HG02763 (cell line): ENCODE data around the gene ELMOD2.
A peak's percentile ranks its signal among the peaks of the same experiment; 100 is the strongest.
"Not testable (repeated sequence)": the region's sequence is repeated elsewhere in the genome, so short reads cannot be mapped to it uniquely, and the experiment has no call there.

ENCODE experiments used
- ATAC-seq: cut with Tn5 transposase; IDR thresholded peaks from one replicate; pipeline ENCODE4 v1.9.1; 2021; ENCODE audit warnings: mild to moderate bottlenecking, moderate library complexity; ENCODE audit not compliant: unreplicated experiment

ELMOD2 gene, protein sequence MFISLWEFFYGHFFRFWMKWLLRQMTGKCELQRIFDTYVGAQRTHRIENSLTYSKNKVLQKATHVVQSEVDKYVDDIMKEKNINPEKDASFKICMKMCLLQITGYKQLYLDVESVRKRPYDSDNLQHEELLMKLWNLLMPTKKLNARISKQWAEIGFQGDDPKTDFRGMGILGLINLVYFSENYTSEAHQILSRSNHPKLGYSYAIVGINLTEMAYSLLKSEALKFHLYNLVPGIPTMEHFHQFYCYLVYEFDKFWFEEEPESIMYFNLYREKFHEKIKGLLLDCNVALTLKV

DNA sequence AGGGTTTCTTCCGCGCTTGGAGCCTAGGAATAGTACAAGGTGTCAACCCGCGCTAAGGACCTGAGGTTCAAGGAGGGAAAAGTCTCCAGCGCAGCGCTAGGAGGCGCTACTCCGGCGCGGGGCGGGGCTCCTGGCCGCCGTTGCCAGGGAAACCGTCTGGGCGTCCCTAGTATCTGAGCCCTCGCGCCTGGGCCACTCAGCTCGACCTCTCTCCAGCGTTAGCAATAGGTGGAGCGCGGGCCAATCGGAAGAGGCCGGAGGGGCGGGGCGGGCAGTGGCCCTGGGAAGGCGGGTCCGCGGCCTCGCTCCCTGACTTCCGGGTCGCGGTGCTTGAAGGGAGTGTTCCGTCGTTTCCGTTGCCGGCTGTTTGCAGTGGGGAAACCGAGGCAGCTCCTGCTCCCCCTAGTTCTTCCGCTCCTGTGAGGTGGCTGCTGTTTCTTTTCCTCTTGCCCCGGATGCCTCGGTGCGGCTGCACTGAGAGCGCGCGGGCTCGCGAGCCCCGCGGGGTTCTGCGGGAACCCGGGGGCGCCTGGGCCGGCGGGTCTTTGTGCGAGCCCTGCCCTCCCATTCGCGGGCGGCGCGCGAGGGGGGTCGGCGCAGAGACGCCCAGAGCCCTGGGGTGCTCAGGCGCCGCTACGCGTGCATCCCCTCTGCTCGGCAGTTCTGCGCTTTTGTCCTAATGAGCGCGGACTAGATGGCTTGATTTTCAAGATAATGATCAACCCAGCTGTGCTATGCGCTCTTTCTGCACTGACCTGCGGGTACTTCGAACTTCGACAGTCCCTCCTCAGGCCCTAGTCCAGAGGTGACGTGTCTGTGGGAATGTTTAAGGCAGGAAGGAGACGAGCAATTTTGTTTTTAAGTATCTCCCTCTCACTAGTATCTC is at the start of gene ELMOD2:
Gene ELMOD2 (plus strand): TSS at position 312 of the 886 bp plus-strand sequence. CDS start 1,261 bp downstream, outside the sequence.
- ATAC-seq = peak; percentile 100

DNA sequence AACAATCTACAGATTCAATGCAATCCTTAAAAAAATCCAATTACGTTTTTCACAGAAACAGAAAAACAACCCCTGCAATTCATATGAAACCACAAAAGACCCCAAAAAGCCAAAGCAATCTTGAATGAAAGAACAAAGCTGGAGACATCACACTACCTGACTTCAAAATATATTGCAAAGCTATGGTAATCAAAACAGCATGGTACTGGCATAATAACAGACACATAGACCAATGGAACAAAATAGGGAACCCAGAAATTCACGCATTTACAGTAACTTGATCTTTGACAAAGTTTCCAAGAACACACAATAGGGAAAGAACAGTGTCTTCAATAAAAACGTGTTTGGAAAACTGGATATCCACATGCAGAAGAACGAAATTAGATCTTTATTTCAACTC is 40.5 kb upstream of the ELMOD2 start:
- no peak for ATAC-seq

DNA sequence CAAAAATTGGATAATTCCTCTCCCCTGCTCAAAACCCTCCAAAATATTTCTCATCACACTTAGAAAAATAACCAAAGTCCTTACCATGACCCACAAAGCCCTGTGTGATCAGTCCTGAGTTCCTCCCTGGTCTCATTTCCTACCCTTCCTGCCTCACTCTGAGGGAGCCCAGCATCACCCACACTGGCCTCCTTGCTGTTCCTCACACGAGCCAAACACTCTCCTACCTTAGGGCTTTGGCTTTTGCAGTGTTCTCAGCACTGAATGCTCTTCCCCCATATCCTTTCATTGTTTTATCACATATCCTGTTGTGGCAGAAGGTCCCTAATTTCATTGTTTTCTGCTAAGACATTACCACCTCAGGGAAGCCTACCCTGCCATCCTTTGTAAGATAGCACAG is 38.0 kb upstream of the ELMOD2 start:
- ATAC-seq = no peak

DNA sequence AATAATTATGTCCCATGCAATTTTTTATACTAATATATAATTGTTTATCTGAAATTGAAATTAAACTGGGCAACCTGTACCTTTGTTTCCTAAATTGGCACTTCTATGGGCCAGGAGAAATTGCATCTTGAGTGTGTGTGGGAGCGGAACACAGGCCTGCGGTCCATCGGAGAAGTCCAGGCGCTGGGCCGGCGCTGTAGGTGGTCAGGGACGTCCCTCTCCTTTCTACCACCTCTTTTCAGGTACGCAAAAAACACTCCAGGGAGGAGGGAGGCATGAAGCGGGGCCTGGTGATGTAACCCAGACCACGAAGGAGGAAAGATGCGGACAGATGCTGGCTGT is 26.6 kb upstream of the ELMOD2 start:
- ATAC-seq = no peak

DNA sequence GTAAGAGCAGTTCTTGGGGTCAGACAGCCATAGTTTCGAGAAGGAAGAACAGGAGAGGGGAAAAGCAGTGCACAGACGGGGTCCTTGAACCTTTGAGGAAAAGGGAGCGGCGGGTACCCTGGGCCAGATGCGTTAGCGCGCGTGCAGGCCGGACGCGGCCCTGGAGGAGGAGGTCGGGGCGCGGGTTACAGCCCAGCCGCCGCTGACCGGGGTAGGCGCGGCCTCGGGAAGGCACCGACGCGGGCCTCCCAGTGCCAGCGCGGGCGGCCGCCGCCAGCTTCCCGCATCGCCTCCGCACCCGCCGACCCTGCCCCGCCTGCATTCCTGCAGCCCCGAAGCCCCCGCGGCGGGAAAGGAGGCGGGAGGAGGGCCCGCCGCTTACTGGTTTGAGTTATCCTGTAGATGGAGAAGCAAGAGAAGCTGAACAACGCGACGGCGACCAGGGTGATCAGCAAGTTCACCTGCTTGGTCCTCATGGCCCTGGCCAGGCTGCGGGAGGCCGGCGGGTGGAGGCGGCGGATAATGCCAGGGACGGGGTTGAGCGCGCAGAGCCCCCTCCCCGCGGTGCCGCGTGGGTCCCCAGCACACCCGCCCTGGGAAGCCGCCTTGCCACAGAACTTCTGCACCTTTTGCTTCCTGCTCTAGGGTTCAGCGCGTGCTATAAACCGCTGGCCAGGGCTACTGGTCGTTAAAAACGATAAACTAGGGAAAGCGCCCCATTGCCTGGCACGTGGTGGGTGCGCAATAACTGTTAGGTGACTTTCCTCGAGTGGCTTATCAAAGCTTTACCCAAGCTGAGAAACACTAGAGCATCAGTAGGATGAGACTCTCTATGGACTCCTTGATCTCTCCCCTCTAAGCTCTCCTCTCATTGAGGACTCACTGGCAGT is 26.0 kb upstream of the ELMOD2 start, which contains the start of gene MGAT4D:
Gene MGAT4D (minus strand): TSS at position 547 of the 890 bp plus-strand sequence. CDS start 71 bp downstream, at position 476.
- ATAC-seq = no peak

DNA sequence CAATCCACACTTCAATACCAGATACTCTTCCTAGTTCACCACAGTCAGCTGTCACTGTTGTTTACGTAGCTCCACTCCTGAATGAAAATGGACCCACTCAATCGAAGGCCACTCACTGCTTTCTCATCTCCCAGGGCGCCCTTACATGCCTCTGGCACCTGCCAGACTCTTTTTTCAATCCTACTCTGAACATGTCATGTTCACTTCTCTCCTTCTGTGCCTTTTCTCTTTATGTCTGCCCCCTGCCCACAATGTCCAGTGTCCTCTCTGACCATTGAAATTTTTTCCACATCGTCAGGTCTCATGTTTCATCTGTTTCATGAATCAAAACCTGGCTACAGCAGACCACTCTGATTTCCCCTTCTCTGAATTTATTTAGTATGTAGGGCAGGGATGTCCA is 24.6 kb upstream of the ELMOD2 start:
- no peak for ATAC-seq

DNA sequence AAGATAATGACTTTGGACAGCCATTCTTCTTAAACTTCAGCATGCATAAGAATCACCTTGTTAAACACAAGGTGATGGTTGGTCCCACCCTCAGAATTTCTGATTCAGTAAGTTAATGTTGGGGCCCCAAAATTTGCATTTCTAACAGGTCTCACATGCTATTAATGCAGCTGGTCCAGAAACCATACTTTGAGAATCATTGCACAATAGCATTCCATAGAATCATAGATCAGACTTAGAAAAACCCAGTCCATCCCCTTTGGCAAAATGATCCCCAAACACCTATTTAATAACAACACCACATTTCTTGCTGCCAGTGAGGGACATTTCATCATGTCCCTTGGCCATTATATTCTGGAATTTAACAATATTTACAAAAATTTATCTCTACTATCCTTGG is 19.7 kb upstream of the ELMOD2 start:
- no peak for ATAC-seq

DNA sequence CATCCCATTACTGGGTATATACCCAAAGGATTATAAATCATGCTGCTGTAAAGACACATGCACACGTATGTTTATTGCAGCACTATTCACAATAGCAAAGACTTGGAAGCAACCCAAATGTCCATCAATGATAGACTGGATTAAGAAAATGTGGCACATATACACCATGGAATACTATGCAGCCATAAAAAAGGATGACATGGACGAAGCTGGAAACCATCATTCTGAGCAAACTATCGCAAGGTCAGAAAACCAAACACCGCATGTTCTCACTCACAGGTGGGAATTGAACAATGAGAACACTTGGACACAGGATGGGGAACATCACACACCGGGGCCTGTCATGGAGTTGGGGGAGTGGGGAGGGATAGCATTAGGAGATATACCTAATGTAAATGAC is 10.2 kb upstream of the ELMOD2 start:
- not testable (repeated sequence) for ATAC-seq

DNA sequence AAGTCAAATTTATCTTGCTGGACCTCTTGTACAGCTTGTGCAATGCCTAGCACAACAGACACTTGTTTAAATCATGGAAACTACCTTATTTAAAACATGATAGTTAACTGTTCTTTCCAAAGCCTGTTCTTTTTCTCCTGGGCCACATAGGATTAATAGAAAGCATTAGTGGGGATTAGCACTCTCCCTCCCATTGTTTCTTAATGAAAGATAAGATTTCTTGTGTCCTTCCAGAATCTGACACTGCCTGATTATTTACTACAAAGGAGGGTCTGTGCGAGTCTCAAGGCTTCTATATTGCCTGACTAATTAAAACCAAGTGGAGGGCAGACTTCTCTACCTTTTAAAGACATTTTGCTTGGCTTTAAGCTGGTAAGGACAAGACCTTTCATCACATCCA is 8.5 kb upstream of the ELMOD2 start:
- no peak for ATAC-seq

DNA sequence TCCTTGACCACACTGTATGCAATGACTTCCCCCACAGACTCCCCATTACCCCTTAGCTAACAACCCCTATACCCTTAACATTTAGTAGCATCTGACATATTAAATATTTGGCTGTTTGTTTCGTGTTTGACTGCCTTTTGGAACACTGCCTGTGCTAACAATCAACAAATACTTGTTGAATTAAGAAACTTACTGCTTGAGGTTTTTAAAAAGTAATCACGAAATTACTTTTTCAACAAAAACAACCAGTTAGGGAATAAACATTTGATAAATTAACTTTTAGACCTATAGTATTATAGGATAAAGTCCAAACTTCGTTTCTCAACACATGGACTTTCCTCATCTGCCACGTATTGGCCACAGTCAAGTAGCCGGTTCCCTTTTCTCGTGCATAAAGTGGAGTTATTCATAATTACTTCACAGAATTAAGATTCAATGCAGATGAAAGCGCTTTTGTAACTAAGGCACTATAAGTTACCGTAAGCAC is 555 bp upstream of the ELMOD2 start:
- no peak for ATAC-seq

DNA sequence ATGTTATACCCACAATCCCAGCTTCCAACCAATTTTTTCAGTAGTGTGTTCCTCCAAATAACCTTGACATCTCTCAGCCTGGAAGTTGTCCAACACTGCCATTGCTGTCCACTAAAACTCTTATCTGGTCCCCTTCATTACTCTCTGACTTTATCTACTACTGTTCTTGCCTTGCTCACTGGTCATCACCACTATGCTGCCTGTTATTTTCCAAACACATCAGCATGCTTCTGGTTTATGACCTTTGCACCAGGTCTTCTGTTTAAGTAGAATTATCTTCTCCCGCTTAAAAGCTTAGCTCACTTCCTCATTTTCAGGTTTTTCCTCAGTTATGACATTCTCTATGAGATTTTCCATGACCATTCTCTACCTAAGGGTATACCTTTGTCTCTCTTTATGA is 5.5 kb downstream of the ELMOD2 start:
- no peak for ATAC-seq

DNA sequence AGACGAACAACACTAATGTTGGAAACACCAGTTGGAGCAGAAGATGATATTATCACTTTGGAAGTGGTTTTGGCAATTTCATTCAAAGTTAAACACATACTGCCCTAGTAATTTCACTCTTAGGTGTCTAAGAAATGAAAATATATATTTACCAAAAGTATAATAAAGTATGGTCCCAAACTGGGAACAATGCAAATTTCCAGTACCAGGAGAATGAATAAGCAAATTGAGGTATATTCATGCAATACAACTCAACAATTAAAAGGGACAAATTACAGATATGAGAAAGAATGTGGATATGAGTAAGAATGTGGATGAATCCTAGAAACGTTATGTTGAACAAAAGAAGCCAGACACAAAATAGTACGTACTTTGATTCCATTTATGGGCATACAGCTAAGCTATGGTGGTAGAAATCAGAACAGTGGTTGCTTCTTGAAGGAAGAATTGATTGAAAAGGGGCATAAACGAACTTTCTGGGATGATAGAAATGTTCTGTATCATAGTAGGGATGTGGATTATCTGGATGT is 10.0 kb downstream of the ELMOD2 start:
- no peak for ATAC-seq

DNA sequence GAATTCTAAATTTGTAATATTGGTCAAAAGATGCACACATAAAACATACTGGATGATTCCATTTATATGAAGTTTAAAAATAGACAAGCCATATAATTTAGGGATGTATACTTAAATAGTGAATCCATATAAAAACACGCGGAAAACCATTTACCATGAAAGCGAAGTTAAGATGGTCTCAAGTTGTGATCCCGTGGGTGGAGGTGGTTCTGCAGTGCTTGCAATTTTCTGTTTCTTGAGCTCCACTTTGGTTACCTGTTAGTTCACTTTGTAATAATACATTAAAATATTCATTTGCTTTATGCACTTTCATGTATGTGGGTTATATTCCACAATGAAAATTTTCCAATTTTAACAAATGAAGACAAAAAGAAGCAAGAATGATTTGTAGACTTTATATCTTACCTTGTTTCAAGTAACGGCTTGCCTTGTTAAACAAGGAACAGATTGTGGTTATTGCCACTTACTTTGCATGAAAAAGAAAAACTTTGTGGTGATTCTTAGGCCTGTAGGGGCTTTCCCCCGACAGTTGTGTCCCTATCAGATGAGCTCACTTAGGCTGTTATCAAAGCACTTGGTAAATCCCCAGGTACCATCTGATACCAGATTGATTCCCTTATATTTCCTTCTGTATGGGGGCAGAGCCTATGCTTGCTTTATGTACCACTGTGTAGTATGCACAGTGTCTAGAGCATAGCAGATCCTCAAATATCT is 32.6 kb downstream of the ELMOD2 start:
- ATAC-seq = peak; percentile 100

DNA sequence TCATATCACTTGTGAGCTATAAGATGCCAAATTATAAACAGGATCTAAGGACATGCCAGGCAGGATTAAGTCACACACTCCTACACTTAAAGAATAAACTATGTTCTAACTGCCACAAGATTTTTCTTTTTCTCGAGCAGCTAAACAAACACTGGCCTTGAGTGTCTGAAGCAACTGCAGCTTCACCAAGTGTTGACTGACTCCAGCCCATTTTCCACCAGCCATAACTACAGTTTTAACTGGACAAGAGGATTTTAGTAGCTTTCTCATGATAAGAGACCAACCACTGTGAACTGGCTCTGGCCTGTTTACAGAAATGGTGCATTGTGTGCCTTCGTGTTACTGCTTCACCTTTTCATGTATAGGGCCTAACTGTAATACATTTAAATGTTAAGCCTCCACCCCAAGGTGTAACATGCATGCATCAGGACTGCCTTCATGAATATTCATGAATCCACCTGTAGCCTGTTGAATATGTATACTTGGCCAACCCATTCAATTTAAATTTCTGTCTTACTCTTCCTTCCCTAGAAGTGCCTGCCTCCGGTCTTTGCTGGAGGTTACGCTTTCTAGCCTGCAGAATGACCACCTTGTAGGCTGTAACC is 34.0 kb downstream of the ELMOD2 start:
- no peak for ATAC-seq

DNA sequence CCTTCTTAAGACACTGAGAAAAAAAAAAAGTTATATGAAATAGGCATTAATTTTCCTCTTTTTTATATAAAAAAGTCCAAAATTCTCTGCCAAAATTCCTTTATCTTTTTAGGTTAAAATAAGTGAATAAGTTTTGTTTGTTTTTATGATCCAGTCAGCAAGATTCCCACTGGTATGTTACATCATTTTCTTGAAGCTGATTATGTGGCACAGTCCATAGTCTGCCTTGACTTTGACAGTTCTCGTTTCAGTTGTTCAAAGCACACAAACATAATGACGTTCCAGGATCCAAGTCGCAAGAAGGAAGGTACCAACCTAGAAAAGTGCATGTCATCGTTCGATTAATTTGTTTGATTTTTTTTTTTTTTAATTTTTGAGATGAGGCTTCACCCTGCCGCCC is 35.7 kb downstream of the ELMOD2 start:
- no peak for ATAC-seq

DNA sequence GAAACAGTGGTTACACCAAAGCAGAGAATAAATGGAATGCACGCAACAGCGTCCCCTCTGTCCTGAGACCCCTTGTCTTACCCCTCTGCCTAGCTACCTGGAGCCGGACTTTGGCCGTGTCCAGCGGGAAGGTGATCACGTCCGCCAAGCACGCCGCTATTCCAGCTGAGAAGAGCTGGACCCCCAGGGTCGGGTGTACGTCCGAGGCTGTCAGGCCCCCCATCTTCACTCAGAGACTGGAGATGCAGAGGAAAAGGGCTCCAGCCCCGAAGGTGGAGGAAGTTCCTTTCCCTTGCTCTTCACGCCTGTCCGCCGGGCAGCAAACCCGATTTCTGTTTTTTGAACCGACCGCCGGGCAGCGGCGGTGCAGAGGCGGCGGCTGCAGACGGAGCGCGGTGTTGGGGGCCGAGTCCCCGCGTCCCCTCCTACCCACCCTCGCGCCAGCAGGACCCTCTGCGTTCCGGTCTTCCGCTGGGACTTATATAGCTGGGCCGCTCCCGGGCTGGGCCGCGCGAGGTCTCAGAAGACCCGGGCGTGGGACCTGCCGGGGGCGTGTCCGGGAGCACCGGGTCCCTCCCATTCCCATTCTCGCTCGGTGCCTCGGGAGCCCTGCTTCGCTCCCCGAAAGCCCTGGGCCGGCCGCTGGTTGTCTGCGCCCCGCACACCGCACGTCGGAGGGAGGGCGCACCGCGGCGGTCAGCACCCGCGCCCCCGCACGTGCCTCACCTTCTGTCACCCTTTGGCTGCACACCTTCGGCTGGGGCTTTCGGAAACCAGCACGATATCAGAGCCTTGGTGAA is 44.7 kb downstream of the ELMOD2 start, which contains the start of gene UCP1:
Gene UCP1 (minus strand): TSS at position 455 of the 800 bp plus-strand sequence. CDS start 232 bp downstream, at position 223.
- no peak for ATAC-seq

DNA sequence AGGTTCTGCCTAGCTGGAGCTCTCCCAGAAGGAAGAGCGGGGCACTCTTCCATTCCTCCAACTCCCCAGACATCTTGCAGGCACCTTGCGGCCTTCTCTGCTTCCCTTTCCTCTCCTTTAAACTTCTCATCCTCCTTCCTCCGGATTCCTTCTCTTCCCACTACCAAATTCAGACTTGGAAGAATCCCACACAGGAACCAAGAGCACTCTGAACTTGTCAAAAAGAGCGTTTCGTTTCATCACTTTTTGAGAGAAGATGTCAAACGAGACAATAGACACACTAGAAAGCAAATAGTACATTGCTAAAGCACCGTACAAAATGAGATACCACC is 45.3 kb downstream of the ELMOD2 start:
- no peak for ATAC-seq

DNA sequence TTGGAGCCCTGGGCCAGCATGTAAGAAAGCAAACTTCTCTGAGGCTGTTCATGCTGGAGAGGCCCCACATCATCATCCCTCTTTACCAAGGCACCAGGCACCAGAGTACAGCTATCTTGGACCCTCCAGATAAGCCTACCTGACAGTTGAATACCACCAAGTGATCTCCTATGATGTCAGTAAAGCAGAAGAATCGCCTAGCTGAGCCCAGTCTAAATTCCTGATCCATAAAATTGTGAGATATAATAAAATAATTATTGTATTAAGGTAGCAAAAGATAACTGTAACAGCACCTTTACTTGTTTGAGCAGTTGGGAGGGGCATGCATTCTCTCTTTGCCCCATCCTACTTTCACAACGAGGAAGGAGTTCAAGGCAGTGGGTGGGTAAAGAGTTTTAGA is 47.7 kb downstream of the ELMOD2 start:
- ATAC-seq = no peak

DNA sequence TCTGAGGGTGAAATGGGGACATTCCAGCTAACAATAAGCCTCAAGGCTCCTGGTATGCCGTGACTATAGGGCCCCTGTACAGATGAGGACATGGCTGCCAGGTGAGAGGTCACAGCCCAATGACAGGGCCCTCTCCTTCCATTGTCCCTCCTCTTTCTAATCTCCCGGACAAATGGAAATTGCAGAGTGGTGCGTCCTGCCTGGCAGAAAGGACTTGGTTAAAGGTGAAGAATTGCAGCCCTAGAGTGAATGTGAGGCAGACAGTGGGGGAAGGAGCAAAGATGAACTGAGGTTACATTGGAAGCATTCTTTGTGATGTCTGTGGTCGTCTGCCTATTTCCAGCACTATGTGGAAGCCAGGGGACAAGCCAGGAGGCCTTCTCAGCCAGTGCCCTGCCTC is 51.5 kb downstream of the ELMOD2 start:
- ATAC-seq = no peak
